Measurements from ENCODE around the gene EPHB2. TPM values are rescaled to one million over a fixed set of nuclear protein-coding genes. Genes with fewer than 3 reads are reported as not detected.

Gene EPHB2
- total and polyA plus RNA-seq, 8 donors, result 0.13 to 88.1 (median 2.6) TPM; not detected in 1

GRCh38 chr1:22814176-22815042, 103.8 kb downstream of the EPHB2 start:
- 57 to 81% (median 58%) methylated on average over 11 to 19 of the region's 19 CpGs for WGBS, 5 donors
- peak in 1 of 2 donors; percentile 84 for DNase-seq
- intact Hi-C loops (cut with DNase I; ENCODE audit: low total_unique reads), result no loop called here
- Histone ChIP-seq H3K27ac (peak overlapping the region in 1 of 5 donors; percentile 15), H3K4me1 (peaks cover 0 to 16% (median 5%) of the 10 kb centered on the region in 4 donors), H3K9me3 (no peaks in the 10 kb centered on the region), H3K27me3 (peaks cover 0 to 1% (median 0%) of the 10 kb centered on the region in 3 donors), H3K4me3 (no peak overlapping the region), H3K36me3 (no peaks in the 10 kb centered on the region)
- TF ChIP-seq EP300 (IDR thresholded peaks at IDR 0.05) (no peak), POLR2A (IDR thresholded peaks at IDR 0.05) (no peak), POLR2AphosphoS5 (IDR thresholded peaks at IDR 0.05) (no peak), CTCF (IDR thresholded peaks at IDR 0.05) (no peak)

GRCh38 chr1:22815043-22815365, 104.4 kb downstream of the EPHB2 start:
- TF ChIP-seq EP300 (IDR thresholded peaks at IDR 0.05), result no peak
- TF ChIP-seq CTCF (IDR thresholded peaks at IDR 0.05), result no peak
- no peak for TF ChIP-seq POLR2AphosphoS5 (IDR thresholded peaks at IDR 0.05)
- TF ChIP-seq POLR2A (IDR thresholded peaks at IDR 0.05), result no peak
- H3K27ac ChIP-seq, result peak overlapping the region in 2 of 5 donors; percentile 4 to 15
- WGBS, 5 donors, result 79 to 92% (median 83%) methylated on average over 5 of the region's 5 CpGs
- H3K9me3 ChIP-seq, result no peaks in the 10 kb centered on the region
- DNase-seq, result no peak
- H3K4me1 ChIP-seq, result peaks cover 0 to 15% (median 5%) of the 10 kb centered on the region in 4 donors
- H3K36me3 ChIP-seq, result no peaks in the 10 kb centered on the region
- intact Hi-C loops (cut with DNase I; ENCODE audit: low total_unique reads), result no loop called here
- no peak overlapping the region for H3K4me3 ChIP-seq
- H3K27me3 ChIP-seq, result peaks cover 0 to 6% (median 0%) of the 10 kb centered on the region in 3 donors

GRCh38 chr1:22815421-22816066, 104.9 kb downstream of the EPHB2 start:
- H3K4me3 ChIP-seq, result no peak overlapping the region
- H3K36me3 ChIP-seq, result no peaks in the 10 kb centered on the region
- 56 to 68% (median 66%) methylated on average over 12 of the region's 12 CpGs for WGBS, 5 donors
- peak overlapping the region in 2 of 5 donors; percentile 4 to 15 for H3K27ac ChIP-seq
- H3K27me3 ChIP-seq, result peaks cover 0 to 6% (median 0%) of the 10 kb centered on the region in 3 donors
- no peak for TF ChIP-seq EP300 (IDR thresholded peaks at IDR 0.05)
- no peak for TF ChIP-seq CTCF (IDR thresholded peaks at IDR 0.05)
- no peak for TF ChIP-seq POLR2A (IDR thresholded peaks at IDR 0.05)
- TF ChIP-seq POLR2AphosphoS5 (IDR thresholded peaks at IDR 0.05), result no peak
- DNase-seq, result peak in 1 of 2 donors; percentile 68
- intact Hi-C loops (cut with DNase I; ENCODE audit: low total_unique reads), result no loop called here
- peaks cover 0 to 15% (median 5%) of the 10 kb centered on the region in 4 donors for H3K4me1 ChIP-seq
- H3K9me3 ChIP-seq, result no peaks in the 10 kb centered on the region

- H3K4me1 ChIP-seq, result peaks cover 0 to 15% (median 5%) of the 10 kb centered on the region in 4 donors
- TF ChIP-seq POLR2AphosphoS5 (IDR thresholded peaks at IDR 0.05) (no peak), POLR2A (IDR thresholded peaks at IDR 0.05) (no peak), CTCF (IDR thresholded peaks at IDR 0.05) (no peak), EP300 (IDR thresholded peaks at IDR 0.05) (no peak)
- intact Hi-C loops (cut with DNase I; ENCODE audit: low total_unique reads), result no loop called here
- no peaks in the 10 kb centered on the region for H3K9me3 ChIP-seq
- H3K4me3 ChIP-seq, result no peak overlapping the region
- DNase-seq, result no peak
- H3K36me3 ChIP-seq, result no peaks in the 10 kb centered on the region
- WGBS, 5 donors, result 80 to 89% (median 86%) methylated on average over 8 to 9 of the region's 9 CpGs
- no peak overlapping the region for H3K27ac ChIP-seq
- H3K27me3 ChIP-seq, result peaks cover 0 to 6% (median 0%) of the 10 kb centered on the region in 3 donors
Measured at GRCh38 chr1:22816067-22816775, 105.6 kb downstream of the EPHB2 start.
